GM21619 (cell line): ENCODE measurements around the gene DMBT1.

Experiments used
- ATAC-seq: cut with Tn5 transposase; IDR thresholded peaks from one replicate; pipeline ENCODE4 v1.9.1; 2021; ENCODE audit not compliant: unreplicated experiment

DMBT1 gene

DNA sequence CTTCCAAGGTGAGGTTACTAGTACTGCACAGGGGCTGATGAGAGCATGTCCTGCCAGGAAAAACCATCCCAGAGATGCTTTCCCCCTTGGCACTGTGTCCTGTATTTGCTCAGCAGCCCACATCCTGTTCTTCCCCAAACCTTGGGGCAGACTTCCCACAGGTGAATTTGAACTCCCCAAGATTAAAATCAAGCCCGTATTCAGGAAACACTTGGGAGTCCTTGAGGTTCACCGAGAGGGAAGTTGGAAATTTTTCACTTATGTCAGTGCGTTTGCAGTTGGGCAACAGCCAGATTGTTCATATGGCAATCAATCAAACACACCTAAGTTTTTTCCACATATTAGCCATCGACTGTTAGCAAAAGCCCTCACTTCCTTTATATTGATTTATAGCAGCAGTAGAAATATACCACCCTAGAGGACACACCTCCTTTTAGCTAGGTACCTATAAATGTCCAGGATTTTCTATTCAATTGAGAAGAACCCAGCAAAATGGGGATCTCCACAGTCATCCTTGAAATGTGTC is at the start of gene DMBT1:
Gene DMBT1 (plus strand): TSS at position 476 of the 526 bp plus-strand sequence. CDS start 17 bp downstream, at position 493.
- ATAC-seq = no peak

GRCh38 chr10:122513053-122513452 is 47.5 kb upstream of the DMBT1 start:
- ATAC-seq = no peak

DNA sequence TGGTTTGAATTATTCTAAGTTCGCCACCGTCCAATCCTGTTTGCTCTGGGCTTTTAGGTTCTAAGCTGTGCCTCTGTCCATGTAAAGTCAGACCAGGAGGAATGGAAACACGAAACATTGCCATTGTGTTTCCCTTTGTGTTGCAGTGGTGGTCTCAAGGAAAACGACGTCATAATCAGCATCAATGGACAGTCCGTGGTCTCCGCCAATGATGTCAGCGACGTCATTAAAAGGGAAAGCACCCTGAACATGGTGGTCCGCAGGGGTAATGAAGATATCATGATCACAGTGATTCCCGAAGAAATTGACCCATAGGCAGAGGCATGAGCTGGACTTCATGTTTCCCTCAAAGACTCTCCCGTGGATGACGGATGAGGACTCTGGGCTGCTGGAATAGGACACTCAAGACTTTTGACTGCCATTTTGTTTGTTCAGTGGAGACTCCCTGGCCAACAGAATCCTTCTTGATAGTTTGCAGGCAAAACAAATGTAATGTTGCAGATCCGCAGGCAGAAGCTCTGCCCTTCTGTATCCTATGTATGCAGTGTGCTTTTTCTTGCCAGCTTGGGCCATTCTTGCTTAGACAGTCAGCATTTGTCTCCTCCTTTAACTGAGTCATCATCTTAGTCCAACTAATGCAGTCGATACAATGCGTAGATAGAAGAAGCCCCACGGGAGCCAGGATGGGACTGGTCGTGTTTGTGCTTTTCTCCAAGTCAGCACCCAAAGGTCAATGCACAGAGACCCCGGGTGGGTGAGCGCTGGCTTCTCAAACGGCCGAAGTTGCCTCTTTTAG is 46.3 kb upstream of the DMBT1 start:
- no peak for ATAC-seq

DNA sequence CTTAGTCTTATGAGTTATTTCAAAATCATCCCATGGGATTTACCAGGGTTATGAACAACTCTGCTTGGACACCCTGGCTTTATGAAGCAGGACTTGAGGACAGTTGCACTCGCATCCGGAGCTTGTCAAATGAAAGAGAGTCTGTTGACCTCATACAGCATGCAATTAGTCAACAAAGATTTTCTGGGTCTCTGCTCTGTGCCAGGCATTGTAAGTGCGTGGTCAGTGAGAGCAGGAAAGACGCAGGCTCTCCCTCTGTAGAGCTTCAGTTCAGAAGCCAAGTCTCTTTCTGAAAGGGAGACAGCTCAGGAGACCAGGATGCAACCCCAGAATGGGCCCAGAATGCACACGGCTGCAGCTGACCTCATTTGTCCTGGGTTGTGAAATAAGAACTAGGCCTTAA is 45.5 kb upstream of the DMBT1 start:
- ATAC-seq = no peak

- peak; percentile 58 for ATAC-seq
These were observed 44.8 kb upstream of the DMBT1 start for GRCh38 chr10:122515588-122516231.

DNA sequence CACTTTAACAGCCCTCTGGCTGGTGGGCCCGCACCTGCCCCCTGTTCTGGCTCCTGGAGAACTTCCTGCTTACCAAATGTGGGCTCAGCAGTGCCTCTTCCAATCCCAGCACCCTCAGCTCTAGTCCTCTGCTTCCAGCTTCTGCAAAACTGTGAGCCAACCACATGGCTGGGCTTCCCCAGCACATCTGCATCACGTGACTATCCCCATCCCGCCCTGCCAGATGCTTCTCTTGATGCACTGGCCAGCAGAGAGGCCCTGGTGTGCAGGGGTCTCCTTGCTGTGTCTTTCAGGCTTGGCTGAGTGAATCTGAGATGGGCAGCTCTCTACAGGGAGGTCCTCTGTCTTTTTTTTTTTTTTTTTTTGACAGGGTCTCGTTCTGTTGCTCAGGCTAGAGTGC is 43.8 kb upstream of the DMBT1 start:
- no peak for ATAC-seq

GRCh38 chr10:122519144-122519543 is 41.4 kb upstream of the DMBT1 start:
- ATAC-seq = no peak

DNA sequence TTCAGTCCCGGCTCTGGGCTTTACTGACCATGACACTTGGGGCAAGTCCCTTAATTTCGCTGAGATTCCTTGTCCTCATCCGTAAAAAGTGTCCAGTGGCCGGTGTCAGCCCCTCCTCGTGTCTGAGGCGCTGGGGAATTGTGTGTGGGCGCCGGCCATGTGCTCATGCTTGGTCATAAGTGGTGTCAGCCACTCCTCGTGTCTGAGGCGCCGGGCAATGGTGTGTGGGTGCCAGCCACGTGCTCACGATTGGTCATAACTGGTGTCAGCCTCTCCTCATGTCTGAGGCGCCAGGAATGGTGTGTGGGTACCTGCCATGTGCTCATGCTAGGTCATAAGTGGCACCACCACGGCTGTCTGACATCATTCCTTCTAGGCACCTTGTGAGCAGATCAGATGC is 40.7 kb upstream of the DMBT1 start:
- ATAC-seq = no peak

DNA sequence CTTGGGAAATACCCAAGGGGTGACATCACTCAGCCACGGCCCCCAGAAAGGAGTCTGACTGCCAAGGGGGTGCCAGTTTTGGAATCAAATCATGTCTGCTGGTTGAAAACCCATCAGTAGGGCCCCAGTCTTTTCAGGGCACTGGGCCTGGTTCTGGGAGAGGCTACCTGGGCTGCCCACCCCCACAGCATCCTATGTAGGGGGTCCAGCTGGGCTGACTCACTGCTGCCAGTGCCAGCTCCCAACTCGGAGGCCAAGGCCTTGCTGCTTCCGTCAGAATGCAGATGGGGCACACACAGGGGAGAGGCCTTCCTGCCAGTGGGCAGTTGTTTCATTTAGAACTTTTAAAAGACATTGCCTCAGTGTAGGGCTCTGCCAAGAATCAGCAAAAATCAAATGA is 39.5 kb upstream of the DMBT1 start:
- ATAC-seq = no peak

DNA sequence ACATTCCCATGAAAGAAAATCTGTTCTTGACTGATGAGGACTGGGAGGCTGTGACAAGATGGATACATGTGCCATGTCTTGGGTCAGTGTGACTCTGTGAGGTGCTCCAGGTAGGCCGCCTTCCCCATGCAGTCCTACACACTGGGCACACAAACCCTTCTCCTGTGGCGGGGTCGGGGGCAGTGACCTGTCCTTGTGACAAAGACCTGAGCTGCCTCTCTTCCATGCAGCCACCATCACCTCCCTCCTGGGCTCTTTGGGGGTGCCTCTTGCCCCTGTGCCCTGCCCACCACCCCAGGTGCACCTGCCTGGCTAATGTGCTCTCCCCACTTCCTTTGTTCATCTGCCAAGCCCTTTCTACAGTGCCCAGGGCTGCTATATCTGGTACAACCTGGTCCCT is 35.7 kb upstream of the DMBT1 start:
- no peak for ATAC-seq

- no peak for ATAC-seq
These were observed 34.8 kb upstream of the DMBT1 start for GRCh38 chr10:122525788-122526187.

- ATAC-seq = no peak
These were observed 33.7 kb upstream of the DMBT1 start for GRCh38 chr10:122526892-122527291.

- no peak for ATAC-seq
These were observed 30.4 kb upstream of the DMBT1 start for GRCh38 chr10:122530177-122530576.

GRCh38 chr10:122531261-122531660 is 29.3 kb upstream of the DMBT1 start:
- ATAC-seq = no peak

- ATAC-seq = no peak
These were observed 28.6 kb upstream of the DMBT1 start for GRCh38 chr10:122531939-122532338.

DNA sequence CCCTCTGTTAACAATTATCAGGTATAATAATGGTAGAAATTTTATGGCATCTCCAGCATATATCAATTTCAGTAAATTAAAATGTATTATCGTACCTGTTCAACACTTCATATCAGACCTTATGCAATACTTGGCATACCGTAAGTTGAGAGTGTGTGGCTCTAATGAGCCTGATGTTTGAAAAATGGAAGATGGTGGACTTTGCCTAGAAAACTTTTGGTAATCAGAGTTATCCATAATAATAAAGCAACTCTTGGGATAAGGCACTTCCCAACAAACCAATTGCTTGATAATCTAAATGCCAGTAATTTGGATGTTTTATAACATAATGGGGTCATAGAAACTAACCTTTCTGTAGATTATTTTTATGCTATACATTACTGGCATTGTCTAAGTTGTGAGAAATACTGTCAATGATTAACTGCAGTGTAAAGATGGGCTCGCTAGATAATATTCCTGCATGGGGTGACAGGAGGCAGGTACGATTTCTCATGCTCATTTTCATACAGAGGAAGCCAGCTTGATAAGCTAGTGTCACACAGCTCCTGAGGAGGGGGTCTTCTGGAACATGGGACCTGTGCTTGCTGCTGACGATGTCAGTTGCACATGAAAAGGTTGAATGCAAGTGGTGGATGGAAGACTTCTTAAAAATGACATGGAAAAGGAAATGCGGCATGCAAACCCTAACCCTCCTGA is 27.8 kb upstream of the DMBT1 start:
- ATAC-seq = no peak

DNA sequence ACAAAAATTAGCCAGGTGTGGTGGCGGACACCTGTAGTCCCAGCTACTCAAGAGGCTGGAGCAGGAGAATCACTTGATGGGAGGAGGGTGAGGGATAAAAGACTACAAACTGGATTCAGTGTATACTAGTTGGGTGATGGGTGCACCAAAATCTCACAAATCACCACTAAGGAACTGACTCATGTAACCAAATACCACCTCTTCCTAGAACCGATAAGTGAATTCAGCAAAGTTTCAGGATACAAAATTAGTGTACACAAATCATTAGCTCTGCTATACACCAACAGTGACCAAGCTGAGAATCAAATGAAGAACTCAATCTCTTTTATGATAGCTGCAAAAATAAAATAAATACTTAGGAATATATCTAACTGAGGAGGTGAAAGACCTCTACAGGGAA is 23.0 kb upstream of the DMBT1 start:
- ATAC-seq = no peak

GRCh38 chr10:122541541-122542002 is 19.0 kb upstream of the DMBT1 start:
- ATAC-seq = no peak

DNA sequence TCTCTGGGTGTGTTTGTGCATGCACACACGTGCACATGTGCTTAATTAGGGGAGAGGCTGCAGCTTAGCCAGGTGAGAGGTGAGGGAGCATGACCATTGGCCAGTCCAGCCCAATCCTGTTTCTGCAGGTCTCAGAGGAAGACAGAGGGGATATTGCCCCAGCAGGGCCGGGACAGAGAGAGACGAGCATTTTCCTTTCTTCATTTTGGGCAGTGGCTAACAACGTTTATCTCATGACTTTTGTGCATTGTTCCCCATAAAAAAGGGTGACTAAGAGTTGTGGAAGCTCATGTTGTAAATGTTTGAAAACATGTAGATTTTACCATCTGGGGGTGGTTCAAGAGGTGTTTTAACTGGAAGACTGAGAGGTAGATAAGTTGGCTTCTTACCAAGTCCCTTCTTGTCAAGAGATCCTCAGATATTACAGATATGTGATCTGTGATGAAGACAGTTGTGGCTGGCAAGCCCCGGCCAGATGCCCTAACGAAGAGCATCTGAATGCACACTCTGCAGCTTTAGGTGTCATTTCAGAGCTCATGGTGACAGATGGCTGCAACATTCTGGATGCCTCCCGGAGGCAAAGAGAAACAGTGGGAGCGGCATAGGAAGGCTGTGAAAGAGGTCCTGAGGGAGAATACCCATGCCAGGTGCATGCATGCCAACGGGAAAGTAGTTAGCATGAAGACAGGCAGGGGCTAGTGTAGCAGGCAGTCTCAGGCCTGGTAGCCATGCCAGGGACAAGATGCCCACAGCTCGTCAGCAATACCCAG is 16.7 kb upstream of the DMBT1 start:
- no peak for ATAC-seq

- no peak for ATAC-seq
These were observed 16.1 kb upstream of the DMBT1 start for GRCh38 chr10:122544493-122544892.

GRCh38 chr10:122546242-122546641 is 14.3 kb upstream of the DMBT1 start:
- no peak for ATAC-seq
